Myocyte (in vitro differentiated cells): ENCODE measurements around the gene FLT3LG. TPM values are rescaled to one million over a fixed set of nuclear protein-coding genes. Genes with fewer than 3 reads are reported as not detected.

Source experiments
- DNase-seq: peaks from one replicate; pipeline ENCODE4 v3.0.0-alpha.2; 2012; ENCODE audit warnings: low read depth
- microRNA counts: library from miRNA; unstranded; fragments of <30 nt; microRNA quantifications from one replicate; lab custom pipeline; 2016
- microRNA-seq: library from miRNA; unstranded; fragments of <30 nt; microRNA quantifications from one replicate; pipeline ENCODE4, GENCODE V29; 2016
- total RNA-seq: library from RNA; depleted of rRNA; stranded (reverse); fragments of >200 nt; gene quantifications from 2 replicates; pipeline ENCODE4 v1.2.3, GENCODE V29; 2014

FLT3LG gene
- total RNA-seq, 1 donor from 2014 or later, result 2.6 TPM

- DNase-seq, result no peak
These were observed 33.9 kb downstream of the FLT3LG start for GRCh38 chr19:49507803-49508494.

GRCh38 chr19:49512970-49513745, 39.1 kb downstream of the FLT3LG start:
- DNase-seq, result peak; percentile 52

- no peak for DNase-seq
These were observed 39.7 kb downstream of the FLT3LG start for GRCh38 chr19:49513746-49514118.

GRCh38 chr19:49514151-49514550, 40.1 kb downstream of the FLT3LG start:
- DNase-seq, result no peak

GRCh38 chr19:49515767-49516166, 41.8 kb downstream of the FLT3LG start:
- no peak for DNase-seq

- DNase-seq, result no peak
These were observed 44.0 kb downstream of the FLT3LG start for GRCh38 chr19:49518033-49518432.

GRCh38 chr19:49520705-49521319, 46.8 kb downstream of the FLT3LG start:
- DNase-seq, result no peak

GRCh38 chr19:49524812-49525455, 50.9 kb downstream of the FLT3LG start:
- DNase-seq, result no peak

- peak; percentile 56 for DNase-seq
These were observed 54.3 kb downstream of the FLT3LG start for GRCh38 chr19:49528211-49528771.

GRCh38 chr19:49530708-49531107, 56.7 kb downstream of the FLT3LG start:
- no peak for DNase-seq

GRCh38 chr19:49533551-49534488, 59.8 kb downstream of the FLT3LG start:
- no peak for DNase-seq

- DNase-seq, result no peak
These were observed 60.8 kb downstream of the FLT3LG start for GRCh38 chr19:49534632-49535385.

MicroRNAs within 50 kb of the gene (microRNA counts, 767-probe panel; counts per million panel counts)
- not detected for microRNA hsa-miR-150-5p (lab: Ali Mortazavi, UCI)

Small RNAs within 50 kb of the gene (microRNA-seq; reads per million reads assigned to microRNA genes)
- gene MIR150, result 0.81 reads per million

Other genes with a start within 250 kb of the FLT3LG start
- 0.51 and 2.0 TPM in 2 replicates for gene SLC6A16, start 149.0 kb upstream of the FLT3LG start, total RNA-seq
- gene CD37, start 138.8 kb upstream of the FLT3LG start, total RNA-seq, result not detected in 2 replicates
- gene TEAD2, start 111.8 kb upstream of the FLT3LG start, total RNA-seq, result 43.8 and 45.3 TPM in 2 replicates
- gene DKKL1, start 110.3 kb upstream of the FLT3LG start, total RNA-seq, result 0.36 and 2.4 TPM in 2 replicates
- gene KASH5, start 86.0 kb upstream of the FLT3LG start, total RNA-seq, result not detected in 2 replicates
- not detected in 2 replicates for gene PTH2, start 50.8 kb upstream of the FLT3LG start, total RNA-seq
- not detected in 2 replicates for gene GFY, start 48.8 kb upstream of the FLT3LG start, total RNA-seq
- 0.05 and 0.31 TPM in 2 replicates for gene SLC17A7, start 32.7 kb upstream of the FLT3LG start, total RNA-seq
- gene PIH1D1, start 22.4 kb upstream of the FLT3LG start, total RNA-seq, result 53.7 and 59.3 TPM in 2 replicates
- gene ALDH16A1, start 21.0 kb upstream of the FLT3LG start, total RNA-seq, result 14.4 and 17.3 TPM in 2 replicates
- gene RPL13A, start 13.4 kb downstream of the FLT3LG start, total RNA-seq, result 1,470 and 1,688 TPM in 2 replicates
- 1,718 and 2,274 TPM in 2 replicates for gene RPS11, start 22.2 kb downstream of the FLT3LG start, total RNA-seq
- 111 and 122 TPM in 2 replicates for gene FCGRT, start 38.4 kb downstream of the FLT3LG start, total RNA-seq
- gene RCN3, start 53.8 kb downstream of the FLT3LG start, total RNA-seq, result 102 and 136 TPM in 2 replicates
- 51.3 and 68.7 TPM in 2 replicates for gene NOSIP, start 106.3 kb downstream of the FLT3LG start, total RNA-seq
- 0.16 TPM in 1 of 2 replicates, not detected in the other for gene PRRG2, start 107.1 kb downstream of the FLT3LG start, total RNA-seq
- 3.2 and 4.4 TPM in 2 replicates for gene PRR12, start 117.0 kb downstream of the FLT3LG start, total RNA-seq
- gene RRAS, start 165.9 kb downstream of the FLT3LG start, total RNA-seq, result 29.8 and 42.1 TPM in 2 replicates
- 26.9 and 33.8 TPM in 2 replicates for gene SCAF1, start 168.0 kb downstream of the FLT3LG start, total RNA-seq
- gene IRF3, start 191.6 kb downstream of the FLT3LG start, total RNA-seq, result 34.7 and 35.8 TPM in 2 replicates
- 11.4 and 11.8 TPM in 2 replicates for gene BCL2L12, start 191.7 kb downstream of the FLT3LG start, total RNA-seq
- 528 and 584 TPM in 2 replicates for gene PRMT1, start 203.1 kb downstream of the FLT3LG start, total RNA-seq
- gene ADM5, start 215.4 kb downstream of the FLT3LG start, total RNA-seq, result 0.99 and 1.3 TPM in 2 replicates
- 1.4 and 1.7 TPM in 2 replicates for gene CPT1C, start 216.9 kb downstream of the FLT3LG start, total RNA-seq